K562 (cell line): ENCODE measurements around the gene LRRC58. TPM values are rescaled to one million over a fixed set of nuclear protein-coding genes. Genes with fewer than 3 reads are reported as not detected.

Experiments
- ATAC-seq: fragments of 200-7000 bp; cut with Tn5 transposase; 3 replicates; pipeline ENCODE4 v1.9.1; 2020; ENCODE audit warnings: moderate library complexity
- BruUV-seq: library from RNA; stranded (reverse); fragments of 400-500 nt; replicated peaks from 2 replicates; lab custom pipeline; 2021; lab: Mats Ljungman, UMichigan
- CTCF ChIA-PET: fragments of 300-600 bp; formaldehyde crosslinking; extraction: SDS; loops from one replicate; lab custom pipeline; 2021; ENCODE audit warnings: low intra/inter-chr PET ratio; lab: Yijun Ruan, JAX
- POLR2A ChIA-PET: fragments of 300-600, 350-650 bp; sonication (Branson Sonifier 250); formaldehyde crosslinking; extraction: SDS; loops from one replicate; lab custom pipeline; 2021; ENCODE audit warnings: antibody characterized with exemption, inconsistent platforms; lab: Yijun Ruan, JAX
- DNase-seq, 4 experiments: peaks; one replicate each; pipeline versions ENCODE4 v3.0.0 to v3.0.0-alpha.2; 2011 to 2018; ENCODE audit warnings: low spot score in 3 of 4, mixed read lengths in 3 of 4; ENCODE audit errors: extremely low read depth in 1 of 4
- FAIRE-seq: peaks from 2 replicates; lab custom pipeline; 2011; peaks lifted over from hg19 to GRCh38; lab: Jason Lieb, UNC
- H2AFZ ChIP-seq: 2 replicates; pipeline ENCODE4 v1.6.0; 2011; ENCODE audit warnings: low read depth, low read length, control low read depth, inconsistent platforms
- H3K27ac ChIP-seq: fragments of 200-600 bp; 3 replicates; pipeline ENCODE4 v1.8.0; 2011; ENCODE audit warnings: low read depth, mild to moderate bottlenecking, control low read depth, inconsistent platforms, low read length, moderate library complexity, mixed read lengths; ENCODE audit errors: extremely low read depth
- H3K27me3 ChIP-seq, 2 experiments: fragments of 300-600 bp in 1 of 2; 2 replicates in 1 of 2; 3 replicates in 1 of 2; pipeline versions ENCODE4 v1.6.0 to v1.8.0; 2011; ENCODE audit warnings: inconsistent platforms in 2 of 2, low read length in 2 of 2, mild to moderate bottlenecking in 1 of 2, mixed read lengths in 1 of 2, moderate library complexity in 1 of 2; ENCODE audit not compliant: control insufficient read depth in 2 of 2, insufficient read depth in 2 of 2
- H3K36me3 ChIP-seq: fragments of 300-600 bp; 3 replicates; pipeline ENCODE4 v1.8.0; 2011; ENCODE audit warnings: mild to moderate bottlenecking, low read length, inconsistent platforms; ENCODE audit not compliant: control insufficient read depth, insufficient read depth
- H3K4me1 ChIP-seq, 2 experiments: fragments of 200-600 bp in 1 of 2; replicated peaks in 1 of 2; 2 replicates in 1 of 2; 3 replicates in 1 of 2; pipeline versions ENCODE4 v1.5.1 to v1.8.0; 2011; ENCODE audit warnings: inconsistent platforms in 2 of 2, low read length in 2 of 2, mild to moderate bottlenecking in 1 of 2, mixed read lengths in 1 of 2, moderate library complexity in 1 of 2; ENCODE audit not compliant: control insufficient read depth in 2 of 2, insufficient read depth in 2 of 2
- H3K4me2 ChIP-seq: 2 replicates; pipeline ENCODE4 v1.6.1; 2011; ENCODE audit warnings: low read length, control low read depth, inconsistent platforms, mixed read lengths; ENCODE audit not compliant: insufficient read depth
- H3K4me3 ChIP-seq: fragments of 200-600 bp; sonication (generic), shearing (Covaris generic); 2 replicates; pipeline ENCODE4 v1.5.1; 2016; ENCODE audit warnings: control low read depth, inconsistent platforms
- H3K79me2 ChIP-seq: fragments of 200-600 bp; 3 replicates; pipeline ENCODE4 v1.8.0; 2011; ENCODE audit warnings: low read length, inconsistent platforms; ENCODE audit not compliant: control insufficient read depth, insufficient read depth
- H3K9ac ChIP-seq, 2 experiments: 2 replicates each; pipeline versions ENCODE4 v1.6.0 to v1.6.1; 2011; ENCODE audit warnings: low read depth in 2 of 2, low read length in 2 of 2, control low read depth in 1 of 2, inconsistent platforms in 1 of 2, mild to moderate bottlenecking in 1 of 2, mixed read lengths in 1 of 2; ENCODE audit not compliant: insufficient read depth in 1 of 2
- H3K9me1 ChIP-seq: one replicate; pipeline ENCODE4 v1.6.0; 2011; ENCODE audit warnings: inconsistent platforms, mild to moderate bottlenecking, low read length, moderate library complexity; ENCODE audit not compliant: control insufficient read depth, insufficient read depth
- H3K9me3 ChIP-seq: replicated peaks from 2 replicates; pipeline ENCODE4 v1.5.1; 2011; ENCODE audit warnings: low read depth, low read length, inconsistent platforms; ENCODE audit not compliant: control insufficient read depth, insufficient read depth
- H4K20me1 ChIP-seq: replicated peaks from 2 replicates; pipeline ENCODE4 v1.6.1; 2011; ENCODE audit warnings: low read length, inconsistent platforms, mixed read lengths; ENCODE audit not compliant: control insufficient read depth, insufficient read depth
- ARID2 ChIP-seq: fragments of 450-650 bp; IDR thresholded peaks from 2 replicates; pipeline ENCODE4 v1.6.1; 2017; ENCODE audit warnings: antibody characterized with exemption, mild to moderate bottlenecking
- DPF2 ChIP-seq: fragments of 450-650 bp; IDR thresholded peaks from 2 replicates; pipeline ENCODE4 v1.6.1; 2016
- GABPA ChIP-seq: fragments of 200-800 bp; sonication (Bioruptor generic); conservative IDR thresholded peaks from 2 replicates; pipeline ENCODE4 v1.6.1; 2016; ENCODE audit warnings: low read depth, missing genetic modification characterization, missing compliant biosample characterization
- KAT7 ChIP-seq: sonication (generic); formaldehyde crosslinking; IDR thresholded peaks from 2 replicates; pipeline ENCODE4 v1.8.0; 2022; ENCODE audit warnings: missing genetic modification reagents, mild to moderate bottlenecking, borderline replicate concordance
- MEIS2 ChIP-seq: fragments of 450-650 bp; IDR thresholded peaks from 2 replicates; pipeline ENCODE4 v1.6.1; 2014; ENCODE audit warnings: mild to moderate bottlenecking; ENCODE audit not compliant: partially characterized antibody
- NFXL1 ChIP-seq: fragments of 450-650 bp; formaldehyde crosslinking; IDR thresholded peaks from 2 replicates; pipeline ENCODE4 v1.4.0; 2021; ENCODE audit warnings: mild to moderate bottlenecking
- NR2F6 ChIP-seq: fragments of 450-650 bp; formaldehyde crosslinking; IDR thresholded peaks from 2 replicates; pipeline ENCODE4 v1.4.0; 2020; ENCODE audit warnings: mild to moderate bottlenecking
- XRCC4 ChIP-seq: IDR thresholded peaks from one replicate; pipeline ENCODE4 v1.6.1; 2011; ENCODE audit not compliant: insufficient read depth, insufficient read length; ENCODE audit errors: extremely low read depth
- WGBS: fragments of 100-300 bp; shearing (Covaris generic); methylation state at CpG from one replicate; pipeline ENCODE4 v1.1.6; 2016; ENCODE audit warnings: low coverage, mixed read lengths; ENCODE audit not compliant: insufficient coverage; ENCODE audit errors: missing lambda C conversion rate; 5-methylcytosine and 5-hydroxymethylcytosine counted together
- in situ Hi-C: fragments of 300-500 bp; cut with MboI; formaldehyde crosslinking; loops from 4 replicates; pipeline ENCODE4 v1.15.0; 2018; ENCODE audit warnings: inconsistent platforms, mixed read lengths
- intact Hi-C: fragments of 100-400 bp; cut with micrococcal nuclease; formaldehyde crosslinking; loops from 2 replicates; pipeline ENCODE4 v1.14.2; 2022
- polyA plus RNA-seq, 8 experiments: library from polyadenylated mRNA; depleted of rRNA in 4 of 8; stranded (reverse) in 5 of 8; unstranded in 3 of 8; fragments of >200 nt; fragmentation: Nextera tagmentation in 2 of 8; fragmentation: Illumina TruSeq in 1 of 8; extraction: Ambion mirVana in 2 of 8; extraction: Trizol in 1 of 8; gene quantifications; 2 replicates each; pipeline versions ENCODE4 v1.2.1 to v1.2.3, GENCODE V29; 2011 to 2014; ENCODE audit warnings: inconsistent platforms in 1 of 8, missing spikeins in 1 of 8
- total RNA-seq, 7 experiments: library from RNA; depleted of rRNA in 6 of 7; stranded (reverse); fragments of >200 nt in 6 of 7; fragmentation: Illumina TruSeq in 2 of 7; extraction: Trizol in 2 of 7; gene quantifications; 2 replicates each; pipeline versions ENCODE4 v1.2.1 to v1.2.3, GENCODE V29; 2011 to 2021; ENCODE audit warnings: low replicate concordance in 1 of 7
- TF ChIP-seq, protein P1 (sequence below), 2 experiments: fragments of 450-650 bp in 1 of 2; sonication (generic) in 1 of 2; formaldehyde crosslinking in 1 of 2; IDR thresholded peaks; 2 replicates each; pipeline versions ENCODE4 v1.7.1 to v1.9.0; 2016 to 2022; ENCODE audit warnings: inconsistent platforms in 1 of 2, mild to moderate bottlenecking in 1 of 2, missing genetic modification reagents in 1 of 2
- TF ChIP-seq, protein P2 (sequence below): sonication (generic); formaldehyde crosslinking; IDR thresholded peaks from 2 replicates; pipeline ENCODE4 v1.4.0; 2020; ENCODE audit warnings: mild to moderate bottlenecking, missing genetic modification reagents

Gene LRRC58
- total and polyA plus RNA-seq, 9 of the 15 experiments (the other 6 are each of a cell fraction or from before 2014, with no cell fraction given) = 5.6 to 26.6 (median 14.8) TPM

GRCh38 chr3:120396469-120396868, 47.3 kb upstream of the LRRC58 start (continued):
- no peak for TF ChIP-seq GABPA (tag)

DNA sequence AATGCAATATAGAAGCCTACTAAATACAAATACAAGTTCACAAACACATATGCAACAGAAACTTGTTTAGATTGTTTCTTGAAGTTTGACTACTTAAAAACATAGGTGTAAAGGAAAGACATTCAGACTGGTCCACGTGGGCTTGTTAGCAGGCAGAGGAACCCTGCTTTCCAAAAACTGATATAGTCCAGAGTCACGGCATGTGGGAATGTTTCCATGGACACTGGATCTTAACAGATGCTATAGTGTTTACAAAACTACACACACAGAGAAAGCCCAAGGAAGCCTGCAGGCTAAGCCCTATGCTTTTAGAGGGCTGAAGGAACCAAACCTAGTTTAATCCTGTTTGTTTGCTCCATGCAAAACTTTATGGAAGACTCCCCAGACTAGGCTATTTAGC, 45.2 kb upstream of the LRRC58 start:
- ATAC-seq = no peak
- intact Hi-C loops = no loop called here
- no peak overlapping the region for H2AFZ ChIP-seq
- no peaks in the 10 kb centered on the region for H3K36me3 ChIP-seq
- BruUV-seq = no TSS peak
- no peaks in the 10 kb centered on the region for H3K9me1 ChIP-seq
- H3K4me1 ChIP-seq = no peaks in the 10 kb centered on the region
- 0% methylated on average over 2 of the region's 2 CpGs for WGBS
- H3K4me3 ChIP-seq = no peak overlapping the region
- in situ Hi-C loops = no loop called here
- peaks cover 0 to 6% of the 10 kb centered on the region in 2 experiments; a peak in 1 of 5 replicates for H3K27me3 ChIP-seq
- no peak overlapping the region for H3K4me2 ChIP-seq
- no peaks in the 10 kb centered on the region for H4K20me1 ChIP-seq
- no peak for FAIRE-seq
- H3K79me2 ChIP-seq = no peaks in the 10 kb centered on the region
- no peak overlapping the region for H3K9ac ChIP-seq
- no peak for DNase-seq
- no peaks in the 10 kb centered on the region for H3K9me3 ChIP-seq
- CTCF ChIA-PET = no interaction called here
- POLR2A ChIA-PET = no interaction called here
- no peak overlapping the region for H3K27ac ChIP-seq
- TF ChIP-seq, protein P1, sequence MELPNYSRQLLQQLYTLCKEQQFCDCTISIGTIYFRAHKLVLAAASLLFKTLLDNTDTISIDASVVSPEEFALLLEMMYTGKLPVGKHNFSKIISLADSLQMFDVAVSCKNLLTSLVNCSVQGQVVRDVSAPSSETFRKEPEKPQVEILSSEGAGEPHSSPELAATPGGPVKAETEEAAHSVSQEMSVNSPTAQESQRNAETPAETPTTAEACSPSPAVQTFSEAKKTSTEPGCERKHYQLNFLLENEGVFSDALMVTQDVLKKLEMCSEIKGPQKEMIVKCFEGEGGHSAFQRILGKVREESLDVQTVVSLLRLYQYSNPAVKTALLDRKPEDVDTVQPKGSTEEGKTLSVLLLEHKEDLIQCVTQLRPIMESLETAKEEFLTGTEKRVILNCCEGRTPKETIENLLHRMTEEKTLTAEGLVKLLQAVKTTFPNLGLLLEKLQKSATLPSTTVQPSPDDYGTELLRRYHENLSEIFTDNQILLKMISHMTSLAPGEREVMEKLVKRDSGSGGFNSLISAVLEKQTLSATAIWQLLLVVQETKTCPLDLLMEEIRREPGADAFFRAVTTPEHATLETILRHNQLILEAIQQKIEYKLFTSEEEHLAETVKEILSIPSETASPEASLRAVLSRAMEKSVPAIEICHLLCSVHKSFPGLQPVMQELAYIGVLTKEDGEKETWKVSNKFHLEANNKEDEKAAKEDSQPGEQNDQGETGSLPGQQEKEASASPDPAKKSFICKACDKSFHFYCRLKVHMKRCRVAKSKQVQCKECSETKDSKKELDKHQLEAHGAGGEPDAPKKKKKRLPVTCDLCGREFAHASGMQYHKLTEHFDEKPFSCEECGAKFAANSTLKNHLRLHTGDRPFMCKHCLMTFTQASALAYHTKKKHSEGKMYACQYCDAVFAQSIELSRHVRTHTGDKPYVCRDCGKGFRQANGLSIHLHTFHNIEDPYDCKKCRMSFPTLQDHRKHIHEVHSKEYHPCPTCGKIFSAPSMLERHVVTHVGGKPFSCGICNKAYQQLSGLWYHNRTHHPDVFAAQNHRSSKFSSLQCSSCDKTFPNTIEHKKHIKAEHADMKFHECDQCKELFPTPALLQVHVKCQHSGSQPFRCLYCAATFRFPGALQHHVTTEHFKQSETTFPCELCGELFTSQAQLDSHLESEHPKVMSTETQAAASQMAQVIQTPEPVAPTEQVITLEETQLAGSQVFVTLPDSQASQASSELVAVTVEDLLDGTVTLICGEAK (IDR thresholded peaks at IDR 0.05) = no peak
- TF ChIP-seq, protein P1 (CRISPR knock-in tag; IDR thresholded peaks at IDR 0.05) = no peak
- TF ChIP-seq XRCC4 = no peak
- no peak for TF ChIP-seq NR2F6 (CRISPR knock-in tag)
- TF ChIP-seq KAT7 (CRISPR knock-in tag) = no peak
- TF ChIP-seq ARID2 = no peak
- no peak for TF ChIP-seq NFXL1
- no peak for TF ChIP-seq DPF2
- TF ChIP-seq, protein P2, sequence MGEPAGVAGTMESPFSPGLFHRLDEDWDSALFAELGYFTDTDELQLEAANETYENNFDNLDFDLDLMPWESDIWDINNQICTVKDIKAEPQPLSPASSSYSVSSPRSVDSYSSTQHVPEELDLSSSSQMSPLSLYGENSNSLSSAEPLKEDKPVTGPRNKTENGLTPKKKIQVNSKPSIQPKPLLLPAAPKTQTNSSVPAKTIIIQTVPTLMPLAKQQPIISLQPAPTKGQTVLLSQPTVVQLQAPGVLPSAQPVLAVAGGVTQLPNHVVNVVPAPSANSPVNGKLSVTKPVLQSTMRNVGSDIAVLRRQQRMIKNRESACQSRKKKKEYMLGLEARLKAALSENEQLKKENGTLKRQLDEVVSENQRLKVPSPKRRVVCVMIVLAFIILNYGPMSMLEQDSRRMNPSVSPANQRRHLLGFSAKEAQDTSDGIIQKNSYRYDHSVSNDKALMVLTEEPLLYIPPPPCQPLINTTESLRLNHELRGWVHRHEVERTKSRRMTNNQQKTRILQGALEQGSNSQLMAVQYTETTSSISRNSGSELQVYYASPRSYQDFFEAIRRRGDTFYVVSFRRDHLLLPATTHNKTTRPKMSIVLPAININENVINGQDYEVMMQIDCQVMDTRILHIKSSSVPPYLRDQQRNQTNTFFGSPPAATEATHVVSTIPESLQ = no peak
- TF ChIP-seq MEIS2 = no peak
